HG03571 (cell line): ENCODE measurements around the gene NSMCE1.

ENCODE experiments used
- ATAC-seq: cut with Tn5 transposase; IDR thresholded peaks from one replicate; pipeline ENCODE4 v1.9.1; 2021; ENCODE audit not compliant: unreplicated experiment

NSMCE1 gene

GRCh38 chr16:27268376-27269299, at the start of gene NSMCE1:
NSMCE1 (minus strand) TSS chr16:27268772; CDS start chr16:27257570, 11,202 bp downstream.
- ATAC-seq = peak; percentile 85

- ATAC-seq = no peak
Measured at GRCh38 chr16:27317738-27318391, 49.3 kb upstream of the NSMCE1 start.

- no peak for ATAC-seq
Measured at GRCh38 chr16:27317320-27317719, 48.7 kb upstream of the NSMCE1 start.

GRCh38 chr16:27316038-27316680, 47.6 kb upstream of the NSMCE1 start:
- no peak for ATAC-seq

GRCh38 chr16:27315333-27316037, 46.9 kb upstream of the NSMCE1 start:
- no peak for ATAC-seq

- ATAC-seq = no peak
Measured at GRCh38 chr16:27314986-27315332, 46.4 kb upstream of the NSMCE1 start.

GRCh38 chr16:27314161-27314723, 45.7 kb upstream of the NSMCE1 start:
- ATAC-seq = peak; percentile 12

- peak; percentile 51 for ATAC-seq
Measured at GRCh38 chr16:27313422-27314160, 45.0 kb upstream of the NSMCE1 start, which contains the start of gene IL4R. IL4R (plus strand) TSS chr16:27313974; CDS start chr16:27340204, 26,230 bp downstream.

GRCh38 chr16:27312580-27313421, 44.2 kb upstream of the NSMCE1 start:
- ATAC-seq = no peak

- ATAC-seq = no peak
Measured at GRCh38 chr16:27311897-27312303, 43.3 kb upstream of the NSMCE1 start.

GRCh38 chr16:27311448-27311830, 42.9 kb upstream of the NSMCE1 start:
- ATAC-seq = no peak

GRCh38 chr16:27310576-27311447, 42.2 kb upstream of the NSMCE1 start:
- ATAC-seq = no peak

GRCh38 chr16:27308792-27309191, 40.2 kb upstream of the NSMCE1 start:
- ATAC-seq = no peak

GRCh38 chr16:27305839-27306442, 37.4 kb upstream of the NSMCE1 start:
- no peak for ATAC-seq

- ATAC-seq = no peak
Measured at GRCh38 chr16:27304881-27305745, 36.5 kb upstream of the NSMCE1 start.

- ATAC-seq = no peak
Measured at GRCh38 chr16:27304102-27304501, 35.5 kb upstream of the NSMCE1 start.
